Parathyroid adenoma (tissue), 2 donors: ENCODE results near the gene GHITM.

Source experiments
- H2AFZ ChIP-seq: fragments of 300-600 bp; sonication (generic); one replicate; pipeline ENCODE4 v1.7.0; 2017; ENCODE audit warnings: antibody characterized with exemption, mild to moderate bottlenecking
- H3K27ac ChIP-seq: fragments of 300-600 bp; sonication (generic); one replicate; pipeline ENCODE4 v1.7.0; 2017
- H3K27me3 ChIP-seq: fragments of 300-600 bp; sonication (generic); one replicate; pipeline ENCODE4 v1.7.0; 2017; ENCODE audit warnings: low read length; ENCODE audit not compliant: control insufficient read depth, insufficient read depth
- H3K36me3 ChIP-seq: fragments of 300-600 bp; sonication (generic); one replicate; pipeline ENCODE4 v1.7.0; 2017; ENCODE audit warnings: low read length; ENCODE audit not compliant: control insufficient read depth, insufficient read depth
- H3K4me1 ChIP-seq: fragments of 300-600 bp; sonication (generic); one replicate; pipeline ENCODE4 v1.7.0; 2017; ENCODE audit warnings: control low read depth
- H3K4me2 ChIP-seq: fragments of 300-600 bp; sonication (generic); one replicate; pipeline ENCODE4 v1.7.0; 2017; ENCODE audit warnings: low read length
- H3K4me3 ChIP-seq: fragments of 300-600 bp; sonication (generic); one replicate; pipeline ENCODE4 v1.7.0; 2017; ENCODE audit warnings: low read depth, low read length
- H3K79me2 ChIP-seq: fragments of 300-600 bp; sonication (generic); one replicate; pipeline ENCODE4 v1.7.0; 2017; ENCODE audit warnings: control low read depth
- H3K9ac ChIP-seq: fragments of 300-600 bp; sonication (generic); one replicate; pipeline ENCODE4 v1.7.0; 2017; ENCODE audit warnings: mild to moderate bottlenecking
- H3K9me3 ChIP-seq: fragments of 300-600 bp; sonication (generic); one replicate; pipeline ENCODE4 v1.7.0; 2017; ENCODE audit warnings: low read length; ENCODE audit not compliant: control insufficient read depth
- TF ChIP-seq, protein P1 (sequence below): fragments of 300-600 bp; sonication (generic); IDR thresholded peaks from one replicate; pipeline ENCODE4 v1.7.0; 2017; ENCODE audit warnings: antibody characterized with exemption, mild to moderate bottlenecking
- donor health status: primary hyperparathyroidism.

GHITM gene

GRCh38 chr10:84198206-84198915 is 59.1 kb downstream of the GHITM start:
- Histone ChIP-seq H3K79me2 (no peaks in the 10 kb centered on the region), H3K36me3 (no peaks in the 10 kb centered on the region), H3K4me1 (peaks cover 5% of the 10 kb centered on the region), H3K9ac (no peak overlapping the region), H3K9me3 (no peaks in the 10 kb centered on the region), H3K27ac (no peak overlapping the region), H3K27me3 (no peaks in the 10 kb centered on the region), H3K4me3 (no peak overlapping the region), H3K4me2 (no peak overlapping the region), H2AFZ (no peak overlapping the region)
- TF ChIP-seq, protein P1, sequence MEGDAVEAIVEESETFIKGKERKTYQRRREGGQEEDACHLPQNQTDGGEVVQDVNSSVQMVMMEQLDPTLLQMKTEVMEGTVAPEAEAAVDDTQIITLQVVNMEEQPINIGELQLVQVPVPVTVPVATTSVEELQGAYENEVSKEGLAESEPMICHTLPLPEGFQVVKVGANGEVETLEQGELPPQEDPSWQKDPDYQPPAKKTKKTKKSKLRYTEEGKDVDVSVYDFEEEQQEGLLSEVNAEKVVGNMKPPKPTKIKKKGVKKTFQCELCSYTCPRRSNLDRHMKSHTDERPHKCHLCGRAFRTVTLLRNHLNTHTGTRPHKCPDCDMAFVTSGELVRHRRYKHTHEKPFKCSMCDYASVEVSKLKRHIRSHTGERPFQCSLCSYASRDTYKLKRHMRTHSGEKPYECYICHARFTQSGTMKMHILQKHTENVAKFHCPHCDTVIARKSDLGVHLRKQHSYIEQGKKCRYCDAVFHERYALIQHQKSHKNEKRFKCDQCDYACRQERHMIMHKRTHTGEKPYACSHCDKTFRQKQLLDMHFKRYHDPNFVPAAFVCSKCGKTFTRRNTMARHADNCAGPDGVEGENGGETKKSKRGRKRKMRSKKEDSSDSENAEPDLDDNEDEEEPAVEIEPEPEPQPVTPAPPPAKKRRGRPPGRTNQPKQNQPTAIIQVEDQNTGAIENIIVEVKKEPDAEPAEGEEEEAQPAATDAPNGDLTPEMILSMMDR = no peak

DNA sequence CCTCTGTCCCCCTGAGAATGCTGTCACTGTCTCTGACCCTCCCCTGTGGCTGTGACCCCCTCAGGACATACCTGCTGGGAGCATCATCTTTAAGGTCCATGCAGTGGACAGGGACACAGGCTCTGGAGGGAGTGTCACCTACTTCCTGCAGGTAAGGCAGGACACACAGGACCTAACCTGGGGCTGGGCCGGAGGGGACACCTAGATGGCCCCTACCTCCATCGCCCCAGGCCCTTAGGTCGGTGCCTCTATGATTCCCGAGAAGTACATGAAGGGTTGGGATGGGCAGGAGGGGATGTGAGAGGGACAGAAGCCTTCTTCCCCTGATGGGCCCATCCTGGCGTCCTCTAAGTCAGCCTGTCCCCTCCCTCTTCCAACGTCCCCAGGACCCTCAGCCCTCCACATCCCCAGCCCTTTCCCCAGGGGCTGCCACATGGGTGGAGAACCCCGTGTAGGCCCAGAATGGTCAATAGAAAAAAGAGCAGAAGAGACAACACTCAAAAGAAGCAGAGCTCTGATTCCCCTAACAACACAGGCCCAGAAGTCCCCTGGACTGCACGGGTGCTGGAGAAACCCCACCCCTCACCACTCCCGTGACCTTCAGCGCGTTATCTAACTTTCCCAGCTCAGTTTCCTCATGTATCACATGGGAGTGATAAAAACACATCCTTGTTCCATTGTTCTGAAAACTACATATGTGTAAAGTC is 61.4 kb downstream of the GHITM start:
- Histone ChIP-seq H3K27ac (no peak overlapping the region), H3K27me3 (no peaks in the 10 kb centered on the region), H3K4me3 (no peak overlapping the region), H3K36me3 (no peaks in the 10 kb centered on the region), H3K79me2 (no peaks in the 10 kb centered on the region), H3K4me2 (no peak overlapping the region), H2AFZ (no peak overlapping the region), H3K9me3 (no peaks in the 10 kb centered on the region), H3K9ac (no peak overlapping the region), H3K4me1 (peaks cover 4% of the 10 kb centered on the region)
- TF ChIP-seq, protein P1 = no peak

GRCh38 chr10:84201244-84201606 is 61.9 kb downstream of the GHITM start:
- Histone ChIP-seq H3K27ac (no peak overlapping the region), H3K4me2 (no peak overlapping the region), H3K79me2 (no peaks in the 10 kb centered on the region), H3K4me1 (no peaks in the 10 kb centered on the region), H3K9ac (no peak overlapping the region), H3K9me3 (no peaks in the 10 kb centered on the region), H3K27me3 (no peaks in the 10 kb centered on the region), H2AFZ (no peak overlapping the region), H3K36me3 (no peaks in the 10 kb centered on the region), H3K4me3 (no peak overlapping the region)
- TF ChIP-seq, protein P1 = no peak

- no peak overlapping the region for H3K4me3 ChIP-seq
- H3K27me3 ChIP-seq = no peaks in the 10 kb centered on the region
- H3K79me2 ChIP-seq = no peaks in the 10 kb centered on the region
- no peak overlapping the region for H3K9ac ChIP-seq
- no peak overlapping the region for H3K27ac ChIP-seq
- H3K36me3 ChIP-seq = no peaks in the 10 kb centered on the region
- H3K4me1 ChIP-seq = no peaks in the 10 kb centered on the region
- no peak overlapping the region for H3K4me2 ChIP-seq
- H3K9me3 ChIP-seq = no peaks in the 10 kb centered on the region
- TF ChIP-seq, protein P1 = no peak
- no peak overlapping the region for H2AFZ ChIP-seq
Observed at GRCh38 chr10:84201682-84202081, 62.4 kb downstream of the GHITM start.
